NT2/D1 (cell line): ENCODE results near the gene MRPL49.

Experiments
- SUZ12 ChIP-seq: IDR thresholded peaks from 2 replicates; pipeline ENCODE4 v1.6.1; 2011; ENCODE audit not compliant: insufficient read length, insufficient read depth; ENCODE audit errors: extremely low read depth
- YY1 ChIP-seq: IDR thresholded peaks from 2 replicates; pipeline ENCODE4 v1.6.1; 2011; ENCODE audit not compliant: insufficient read length, insufficient read depth
- ZNF274 ChIP-seq: IDR thresholded peaks from 2 replicates; pipeline ENCODE4 v1.6.1; 2011; ENCODE audit warnings: mild to moderate bottlenecking, low read depth, low read length

DNA sequence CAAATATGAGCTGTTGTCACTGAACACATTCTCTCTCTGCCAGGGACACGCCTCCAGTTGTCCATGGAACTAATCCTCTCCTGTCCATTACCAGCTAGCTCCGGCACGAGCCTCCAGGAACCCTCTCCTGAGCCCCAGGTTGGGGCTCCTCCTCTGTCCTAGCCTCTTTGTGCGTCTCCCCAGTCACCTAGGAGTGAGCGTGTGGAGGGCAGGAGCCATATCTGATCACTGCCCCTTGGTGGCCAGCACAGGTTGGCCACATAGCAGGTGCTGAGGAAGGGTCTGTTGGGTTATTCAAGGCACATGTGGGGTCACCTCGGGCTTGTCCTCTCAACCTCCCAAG lies 9.7 kb downstream of the MRPL49 start:
- TF ChIP-seq YY1 (no peak), SUZ12 (no peak), ZNF274 (no peak)
